Measurements from ENCODE around the gene PICALM. TPM values are rescaled to one million over a fixed set of nuclear protein-coding genes. Genes with fewer than 3 reads are reported as not detected.

The PICALM gene
- total and polyA plus RNA-seq, 2 of the 8 experiments (the other 6 are each of a cell fraction or from before 2014, with no cell fraction given) = 69.4 to 71.3 TPM

DNA sequence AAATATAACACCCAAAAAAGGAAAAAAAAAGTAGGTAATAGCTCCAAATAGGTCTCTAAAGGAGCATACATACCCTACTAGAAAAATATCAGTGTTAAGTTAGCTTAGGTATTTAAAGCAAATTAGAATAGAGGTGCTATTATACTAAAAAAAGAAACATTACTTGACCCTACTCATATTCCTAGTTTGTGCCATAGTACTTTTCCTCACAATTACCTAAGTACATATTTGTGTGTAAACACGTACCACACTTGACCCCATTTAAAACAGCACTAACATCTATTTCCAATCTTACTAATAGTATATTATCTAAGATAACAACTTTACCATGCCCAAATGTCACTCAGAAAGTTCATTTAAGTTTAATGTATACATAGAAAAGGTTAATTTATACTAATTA, 57.7 kb downstream of the PICALM start:
- Histone ChIP-seq H3K18ac (ENCODE audit: extremely low read depth, low read length) (no peak overlapping the region), H4K8ac (ENCODE audit: extremely low read depth, insufficient read depth, low read length) (no peak overlapping the region), H3K4me2 (ENCODE audit: insufficient read depth in 1 of 2, low read depth in 2 of 2, low read length in 2 of 2) (no peak overlapping the region), H2BK5ac (ENCODE audit: low read depth, low read length) (no peak overlapping the region), H3K4me3 (ENCODE audit: extremely low read depth in 1 of 4, insufficient read depth in 2 of 4, low read depth in 3 of 4, low read length in 4 of 4) (no peak overlapping the region), H3K27me3 (replicated peaks in 1 of 4; ENCODE audit: control insufficient read depth in 3 of 4, extremely low read depth in 1 of 4, insufficient read depth in 3 of 4, low read length in 3 of 4) (no peaks in the 10 kb centered on the region), H3K27ac (ENCODE audit: low read depth, low read length) (no peak overlapping the region), H2AK5ac (ENCODE audit: low read depth, low read length) (no peak overlapping the region), H2AFZ (ENCODE audit: low read length) (no peak overlapping the region), H3K36me3 (ENCODE audit: control insufficient read depth in 2 of 4, insufficient read depth in 4 of 4, low read length in 3 of 4) (peaks cover 0 to 33% (median 1%) of the 10 kb centered on the region in 4 experiments; a peak in 4 of 8 replicates), H3K79me2 (ENCODE audit: control insufficient read depth in 1 of 2, insufficient read depth in 2 of 2, low read length in 2 of 2) (no peaks in the 10 kb centered on the region), H2BK12ac (ENCODE audit: low read depth, low read length) (no peak overlapping the region), H2BK20ac (ENCODE audit: low read length) (no peak overlapping the region), H2BK120ac (replicated peaks; ENCODE audit: low read depth, low read length) (no peak overlapping the region), H3K9me3 (ENCODE audit: insufficient read depth in 2 of 2, low read depth in 1 of 2, low read length in 1 of 2) (no peaks in the 10 kb centered on the region), H3K9ac (replicated peaks in 1 of 4; ENCODE audit: extremely low read depth in 1 of 4, low read depth in 3 of 4, low read length in 3 of 4) (no peak overlapping the region), H2BK15ac (ENCODE audit: low read length) (no peak overlapping the region), H4K5ac (ENCODE audit: insufficient read length, low read depth, low read length) (no peak overlapping the region), H3K23ac (ENCODE audit: insufficient read length) (no peak overlapping the region), H3K14ac (ENCODE audit: insufficient read length) (no peak overlapping the region), H4K91ac (replicated peaks; ENCODE audit: insufficient read length, low read length) (no peak overlapping the region), H3K79me1 (ENCODE audit: low read depth, low read length) (no peaks in the 10 kb centered on the region), H3K4me1 (replicated peaks in 1 of 4; ENCODE audit: control insufficient read depth in 3 of 4, insufficient read depth in 4 of 4, low read length in 3 of 4) (no peaks in the 10 kb centered on the region), H3K23me2 (ENCODE audit: low read depth, low read length) (no peaks in the 10 kb centered on the region), H3K56ac (replicated peaks; ENCODE audit: insufficient read length, low read depth, low read length) (no peak overlapping the region), H3K4ac (replicated peaks; ENCODE audit: insufficient read length, low read depth, low read length) (no peak overlapping the region), H4K20me1 (replicated peaks in 1 of 2; ENCODE audit: control insufficient read depth in 1 of 2, insufficient read depth in 2 of 2, low read length in 2 of 2) (no peaks in the 10 kb centered on the region)
- no peak for FAIRE-seq
- WGBS, 2 experiments (ENCODE audit: extremely low coverage in 1 of 2, insufficient coverage in 1 of 2, insufficient read length in 1 of 2, insufficient replicate concordance in 2 of 2, low coverage in 1 of 2, low lambda C conversion rate in 2 of 2, missing lambda C conversion rate in 1 of 2) = 100% methylated on average over 1 of the region's 1 CpG; no CpG with 5 or more reads in 1 of the 2 experiments
- ChIA-PET POLR2A (ENCODE audit: partially characterized antibody) (no interaction called here), CTCF (ENCODE audit: partially characterized antibody) (interaction anchor here (0.6 kb wide), 1 partner anchor 187 kb away, joined by 3 read pairs; no protein-coding TSS in a partner anchor)
- no peak for DNase-seq (ENCODE audit: low read depth in 1 of 2, low spot score in 2 of 2)
- TF ChIP-seq EZH2 (IDR thresholded peaks at IDR 0.05; ENCODE audit: low read depth, low read length, severe bottlenecking) (no peak), EGR1 (IDR thresholded peaks at IDR 0.05; ENCODE audit: borderline replicate concordance, low read depth, low read length) (no peak), CHD1 (IDR thresholded peaks at IDR 0.05; ENCODE audit: low read depth, low read length) (no peak), BRCA1 (IDR thresholded peaks at IDR 0.05; ENCODE audit: low read depth, low read length) (no peak), SP4 (IDR thresholded peaks at IDR 0.05; ENCODE audit: low read length) (no peak), KDM1A (IDR thresholded peaks at IDR 0.05; ENCODE audit: borderline replicate concordance, low read length) (no peak), SIRT6 (IDR thresholded peaks at IDR 0.05; ENCODE audit: low read length) (no peak), HDAC6 (IDR thresholded peaks at IDR 0.05; ENCODE audit: low read depth, low read length) (no peak), SUZ12 (IDR thresholded peaks at IDR 0.05; ENCODE audit: low read length) (no peak), TEAD4 (IDR thresholded peaks at IDR 0.05; ENCODE audit: low read depth, low read length) (no peak), MAFK (IDR thresholded peaks at IDR 0.05; ENCODE audit: low read depth, low read length) (no peak), POU5F1 (IDR thresholded peaks at IDR 0.05; ENCODE audit: low read depth, low read length) (no peak), SP1 (IDR thresholded peaks at IDR 0.05; ENCODE audit: low read depth, low read length) (no peak), YY1 (IDR thresholded peaks at IDR 0.05; ENCODE audit: low read depth, low read length) (no peak), SIX5 (IDR thresholded peaks at IDR 0.05; ENCODE audit: low read depth, low read length) (no peak)
- TF ChIP-seq, protein P1, sequence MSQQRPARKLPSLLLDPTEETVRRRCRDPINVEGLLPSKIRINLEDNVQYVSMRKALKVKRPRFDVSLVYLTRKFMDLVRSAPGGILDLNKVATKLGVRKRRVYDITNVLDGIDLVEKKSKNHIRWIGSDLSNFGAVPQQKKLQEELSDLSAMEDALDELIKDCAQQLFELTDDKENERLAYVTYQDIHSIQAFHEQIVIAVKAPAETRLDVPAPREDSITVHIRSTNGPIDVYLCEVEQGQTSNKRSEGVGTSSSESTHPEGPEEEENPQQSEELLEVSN (IDR thresholded peaks at IDR 0.05) = no peak

All from H1 (cell line).